ENCODE results near the gene DSC3.

- no peak for TF ChIP-seq CTCF (IDR thresholded peaks at IDR 0.05; ENCODE audit: low read depth, low read length)
- TF ChIP-seq POLR2A (IDR thresholded peaks at IDR 0.05; ENCODE audit: extremely low read depth, insufficient read length): no peak
- TF ChIP-seq MYC (IDR thresholded peaks at IDR 0.05; ENCODE audit: low read depth, low read length): no peak
Observed at GRCh38 chr18:31015715-31016434, 26.7 kb downstream of the DSC3 start.
